ENCODE results near the gene INPP4A.
"Not testable (repeated sequence)": the region's sequence is repeated elsewhere in the genome, so short reads cannot be mapped to it uniquely, and the experiment has no call there.

The INPP4A gene

DNA sequence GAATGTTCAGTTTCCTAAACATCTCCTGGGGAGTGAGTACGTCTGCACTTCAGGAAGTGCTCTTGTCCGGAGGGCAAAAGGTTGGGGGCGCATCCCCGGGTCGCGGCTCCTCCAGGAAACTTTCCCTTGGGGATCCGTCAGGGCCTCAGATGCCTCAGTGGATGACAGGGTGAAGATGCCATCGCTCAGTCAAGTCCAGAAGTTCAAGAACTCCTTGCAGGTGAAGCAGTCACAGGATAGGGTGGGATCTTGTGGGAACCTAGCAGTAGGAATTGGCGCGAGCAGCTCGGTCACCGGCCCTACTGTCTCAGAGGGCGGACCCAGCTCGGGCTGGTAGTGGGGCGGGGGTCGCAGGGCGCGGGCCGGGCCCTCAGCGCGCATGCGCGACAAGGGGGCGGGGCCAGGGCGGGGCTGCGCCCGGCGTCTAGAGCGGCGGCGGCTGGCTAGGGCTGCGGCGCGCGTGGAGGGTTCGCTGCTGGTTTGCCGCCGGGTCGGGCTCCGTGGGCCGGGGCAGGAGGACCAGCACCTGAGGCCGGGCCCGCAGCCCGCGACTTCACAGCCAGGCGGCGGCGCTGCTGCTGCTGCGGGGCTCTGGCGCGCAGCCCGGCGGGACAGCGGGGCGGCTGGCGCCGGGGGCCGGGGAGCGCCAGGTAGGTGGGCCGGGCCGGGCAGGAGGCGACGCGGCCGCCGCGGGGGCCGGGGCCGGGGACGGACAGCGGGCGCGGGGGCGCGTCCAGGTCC lies at the start of gene INPP4A:
INPP4A (plus strand) TSS at position 423 of the 741 bp plus-strand sequence. CDS start 75,191 bp downstream, outside the sequence.
- DNase-seq (ENCODE audit: low read depth), result no peak

- DNase-seq (ENCODE audit: low read depth), result no peak
These were observed 48.7 kb upstream of the INPP4A start for GRCh38 chr2:98395977-98396376.

GRCh38 chr2:98396745-98397355 lies 47.8 kb upstream of the INPP4A start:
- no peak for DNase-seq (ENCODE audit: low read depth)

- DNase-seq (ENCODE audit: low read depth), result no peak
These were observed 45.5 kb upstream of the INPP4A start for GRCh38 chr2:98399140-98399539.

GRCh38 chr2:98403878-98404277 lies 40.8 kb upstream of the INPP4A start:
- DNase-seq (ENCODE audit: low read depth), result no peak

DNA sequence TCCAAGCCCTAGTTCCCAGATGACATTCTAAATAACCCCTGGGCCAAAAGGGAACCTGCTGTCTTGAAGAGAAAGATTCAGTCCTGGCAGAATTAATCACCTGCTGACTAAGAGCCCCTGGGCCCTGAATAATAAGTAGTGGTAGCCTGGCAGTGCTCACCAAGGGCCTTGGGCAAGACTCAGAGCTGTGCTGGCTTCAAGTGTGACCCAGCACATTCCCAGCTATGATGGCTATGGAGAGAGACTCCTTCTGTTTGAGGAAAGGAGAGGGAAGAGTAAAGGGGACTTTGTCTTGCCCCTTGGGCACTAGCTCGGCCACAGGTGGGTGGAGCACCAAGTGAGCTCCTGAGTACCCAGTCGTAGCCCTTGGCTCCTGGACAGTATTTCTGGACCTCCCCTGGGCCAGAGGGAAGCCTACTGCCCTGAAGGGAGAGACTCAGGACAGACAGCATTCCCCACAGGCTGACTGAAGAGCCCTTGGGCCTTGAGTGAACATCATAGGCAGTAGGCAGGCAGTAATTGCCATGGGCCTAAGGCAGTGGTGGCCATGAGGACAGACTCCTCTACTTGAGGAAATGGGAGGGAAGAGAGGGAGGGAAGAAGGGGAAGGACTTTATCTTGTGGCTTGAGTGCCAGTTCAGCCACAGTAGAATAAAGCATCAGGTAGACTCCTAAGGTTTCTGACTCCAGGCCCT lies 40.0 kb upstream of the INPP4A start:
- DNase-seq (ENCODE audit: low read depth), result no peak

DNA sequence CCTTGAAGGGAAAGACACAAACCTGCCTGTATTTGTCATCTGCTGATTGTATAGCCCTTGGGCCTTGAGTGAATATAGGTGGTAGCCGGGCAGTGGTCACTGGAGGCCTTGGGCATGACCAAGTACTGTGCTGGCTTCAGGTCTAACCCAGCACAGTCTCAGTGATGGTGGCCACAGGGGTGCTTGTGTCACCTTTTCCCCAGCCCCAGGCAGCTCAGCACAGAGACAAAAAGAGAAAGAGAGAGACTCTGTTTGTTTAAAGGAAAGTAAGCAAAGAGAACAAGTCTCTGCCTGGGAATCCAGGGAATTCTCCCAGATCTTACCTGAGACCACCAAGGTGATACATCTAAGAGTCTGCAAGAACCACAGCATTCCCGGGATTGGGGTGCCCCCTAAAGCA lies 39.4 kb upstream of the INPP4A start:
- DNase-seq (ENCODE audit: low read depth), result no peak

DNA sequence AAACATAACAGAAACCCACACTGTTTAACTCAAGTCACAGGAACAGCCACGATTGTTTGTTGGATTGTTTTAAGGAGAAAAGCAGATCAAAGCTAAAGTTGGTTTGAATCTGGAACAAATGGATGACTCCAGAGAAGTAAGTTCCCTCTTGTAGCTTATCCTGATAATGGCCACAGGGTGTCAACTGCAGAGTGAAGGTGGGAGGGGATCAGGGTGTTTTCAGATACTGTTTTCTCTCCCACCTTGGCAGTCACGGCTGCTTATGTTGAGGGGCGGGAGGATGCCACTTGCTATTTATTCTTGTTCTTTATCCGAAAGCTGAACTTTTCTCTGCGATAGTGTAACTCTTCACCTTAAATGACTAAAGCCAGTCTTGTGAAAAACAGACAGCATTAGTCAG lies 36.5 kb upstream of the INPP4A start:
- no peak for DNase-seq (ENCODE audit: low read depth)

DNA sequence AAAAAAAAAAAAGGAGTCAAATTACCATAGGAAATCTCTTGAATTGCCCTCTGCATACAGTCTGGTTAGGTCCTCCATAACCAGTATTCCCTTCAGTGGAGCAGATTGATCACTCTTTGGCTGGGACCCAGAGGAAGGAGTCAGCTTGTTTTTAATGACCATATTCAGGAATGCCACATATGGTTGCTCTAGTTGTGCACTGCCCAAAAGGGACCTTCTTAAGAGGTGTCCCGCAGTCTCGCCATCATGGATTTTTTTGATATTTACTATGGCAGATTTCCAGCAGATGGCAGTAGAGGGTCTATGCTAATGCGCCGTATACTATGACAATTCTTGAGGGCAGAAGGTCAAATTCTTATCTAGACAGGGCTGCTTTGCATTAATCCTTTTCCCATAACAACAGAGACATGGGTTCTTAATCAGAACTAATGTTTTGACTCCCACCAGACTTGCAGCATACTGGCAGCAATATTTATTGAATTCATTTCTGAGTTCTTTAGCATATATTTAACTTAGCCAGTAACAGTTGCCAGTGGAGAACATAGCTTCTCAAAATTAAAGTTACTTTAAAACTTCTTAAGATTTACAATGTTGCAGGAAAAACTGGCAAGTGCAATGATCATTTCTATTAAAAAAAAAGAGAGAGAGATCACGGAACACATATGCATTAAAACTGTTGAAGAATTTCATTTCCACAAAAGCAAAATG lies 31.8 kb upstream of the INPP4A start:
- DNase-seq (ENCODE audit: low read depth), result no peak

GRCh38 chr2:98414246-98414645 lies 30.4 kb upstream of the INPP4A start:
- DNase-seq (ENCODE audit: low read depth), result not testable (repeated sequence)

DNA sequence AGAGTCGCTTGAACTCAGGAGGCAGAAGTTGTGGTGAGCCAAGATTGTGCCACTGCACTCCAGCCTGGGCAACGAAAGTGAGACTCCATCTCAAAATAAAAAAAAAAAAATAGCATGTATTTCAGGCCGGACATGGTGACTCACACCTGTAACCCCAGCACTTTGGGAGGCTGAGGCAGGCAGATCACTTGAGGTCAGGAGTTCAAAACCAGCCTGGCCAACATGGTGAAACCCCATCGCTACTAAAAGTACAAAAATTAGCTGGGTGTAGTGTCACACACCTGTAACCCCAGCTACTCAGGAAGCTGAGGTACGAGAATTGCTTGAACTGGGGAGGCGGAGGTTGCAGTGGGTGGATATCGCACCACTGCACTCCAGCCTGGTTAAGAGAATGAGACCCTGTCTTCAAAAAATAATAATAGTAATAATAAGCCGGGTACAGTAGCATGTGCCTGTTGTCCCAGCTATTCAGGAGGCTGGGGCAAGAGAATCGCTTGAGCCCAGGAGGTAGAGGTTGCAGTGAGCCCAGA lies 28.9 kb upstream of the INPP4A start:
- DNase-seq (ENCODE audit: low read depth), result not testable (repeated sequence)

DNA sequence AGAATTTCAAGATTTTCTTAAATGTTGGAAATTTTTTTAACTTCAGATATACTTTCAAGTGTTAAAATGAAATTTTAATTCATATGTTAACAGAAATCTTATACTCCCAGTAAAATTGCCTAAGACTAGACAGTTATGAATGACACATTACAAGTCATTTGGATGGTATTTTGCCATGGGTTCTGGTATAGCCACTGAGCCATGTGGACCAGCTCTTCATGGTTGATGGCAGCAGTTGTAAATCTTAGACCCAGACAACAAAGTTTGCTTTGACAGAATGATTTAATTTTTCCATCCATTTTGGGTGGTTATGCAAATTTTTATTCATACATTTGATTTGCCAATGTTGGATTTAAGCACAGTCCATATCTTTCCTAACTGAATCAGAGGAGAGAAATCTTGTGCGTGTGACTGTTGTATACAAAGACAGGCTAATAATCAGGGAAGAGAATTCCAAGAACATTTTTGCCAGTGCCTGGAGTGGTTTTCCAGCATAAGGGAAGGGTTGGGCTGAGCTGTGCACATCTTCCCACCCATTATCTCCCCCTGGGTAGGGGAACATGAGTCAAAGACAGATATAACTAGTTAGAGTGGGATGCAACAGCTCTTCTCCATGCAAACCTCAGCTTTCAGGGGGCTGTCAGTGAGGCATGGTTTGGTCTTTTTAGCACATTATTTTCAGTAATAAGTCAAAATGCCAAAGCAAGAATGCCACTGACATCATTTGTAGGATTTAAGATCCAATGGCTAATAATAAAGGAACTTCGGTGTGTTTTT lies 28.1 kb upstream of the INPP4A start:
- DNase-seq (ENCODE audit: low read depth), result no peak

- DNase-seq (ENCODE audit: low read depth), result no peak
These were observed 25.1 kb upstream of the INPP4A start for GRCh38 chr2:98419544-98419943.

- DNase-seq (ENCODE audit: low read depth), result no peak
These were observed 24.5 kb upstream of the INPP4A start for GRCh38 chr2:98419977-98420725.

GRCh38 chr2:98422449-98422848 lies 22.2 kb upstream of the INPP4A start:
- no peak for DNase-seq (ENCODE audit: low read depth)

- no peak for DNase-seq (ENCODE audit: low read depth)
These were observed 17.9 kb upstream of the INPP4A start for GRCh38 chr2:98426771-98427170.

- DNase-seq (ENCODE audit: low read depth), result no peak
These were observed 12.5 kb upstream of the INPP4A start for GRCh38 chr2:98432145-98432544.

DNA sequence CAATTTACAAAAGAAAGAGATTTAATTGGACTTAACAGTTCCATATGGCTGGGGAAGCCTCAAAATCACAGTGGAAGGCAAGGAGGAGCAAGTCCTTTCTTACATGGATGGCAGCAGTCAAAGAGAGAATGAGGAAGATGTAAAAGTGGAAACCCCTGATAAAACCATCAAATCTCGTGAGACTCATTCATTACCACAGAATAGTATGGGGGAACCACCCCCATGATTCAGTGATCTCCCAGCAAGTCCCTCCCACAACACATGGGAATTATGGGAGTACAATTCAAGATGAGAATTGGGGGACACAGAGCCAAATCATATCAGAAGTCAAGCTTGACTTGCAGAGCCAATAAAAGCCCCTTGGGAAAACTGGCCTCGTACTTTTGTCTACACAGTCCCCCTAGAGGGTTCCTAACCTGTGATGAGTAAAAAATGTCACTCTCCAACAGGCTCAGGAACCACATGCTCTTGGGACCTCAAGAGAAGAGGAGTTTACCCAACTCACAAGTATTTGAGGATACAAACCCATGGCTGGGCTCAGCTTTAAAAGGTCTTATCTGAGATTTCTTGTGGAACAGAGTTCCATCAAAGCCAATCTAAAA lies 11.2 kb upstream of the INPP4A start:
- DNase-seq (ENCODE audit: low read depth), result no peak

DNA sequence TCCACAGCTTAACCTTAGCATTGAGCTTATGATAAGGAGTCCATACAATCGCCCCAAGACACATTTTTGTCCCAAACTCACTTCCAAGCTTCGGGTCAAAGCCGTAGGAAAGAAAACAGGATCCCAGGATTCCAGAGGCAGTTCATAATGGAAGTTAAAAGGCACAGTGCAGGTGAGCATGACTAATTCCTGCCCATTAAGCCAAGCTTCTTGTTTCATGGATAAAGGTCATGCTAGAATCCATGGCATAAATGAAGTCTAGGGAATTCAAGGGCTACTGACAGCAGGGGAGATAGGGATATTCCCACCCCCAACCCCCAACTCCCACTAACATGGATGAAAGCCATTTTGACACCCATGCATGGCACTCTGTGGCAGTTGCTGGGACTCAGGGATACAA lies 10.2 kb upstream of the INPP4A start:
- no peak for DNase-seq (ENCODE audit: low read depth)

DNA sequence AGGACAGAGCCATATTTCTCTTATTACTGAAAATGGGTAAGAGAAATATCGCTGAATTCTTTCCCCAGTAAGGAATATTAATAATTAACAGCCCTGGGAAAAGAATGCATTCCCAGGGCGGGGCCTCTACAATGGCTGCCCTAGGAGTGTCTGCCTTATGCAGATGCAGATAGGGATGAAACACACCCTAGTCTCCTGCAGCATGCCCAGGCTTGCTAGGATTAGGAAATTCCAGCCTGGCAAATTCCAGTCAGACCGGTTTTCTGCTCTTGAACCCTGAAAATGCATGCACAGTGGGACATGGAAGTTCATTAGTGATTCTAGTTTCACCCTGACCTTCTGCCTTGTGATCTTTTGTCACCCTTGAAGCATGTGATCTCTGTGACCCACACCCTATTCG lies 9.0 kb upstream of the INPP4A start:
- not testable (repeated sequence) for DNase-seq (ENCODE audit: low read depth)

All from stromal cell of bone marrow (primary cell).